Caco-2 (cell line): ENCODE results near the gene TTC28. TPM values are rescaled to one million over a fixed set of nuclear protein-coding genes. Genes with fewer than 3 reads are reported as not detected.
"Not testable (repeated sequence)": the region's sequence is repeated elsewhere in the genome, so short reads cannot be mapped to it uniquely, and the experiment has no call there.

Experiments used
- BruUV-seq: library from RNA; stranded (reverse); fragments of 400-500 nt; replicated peaks from 2 replicates; lab custom pipeline; 2021; lab: Mats Ljungman, UMichigan
- CTCF ChIA-PET: fragments of 300-600 bp; sonication (Branson Sonifier 250); formaldehyde crosslinking; loops from one replicate; lab custom pipeline; 2022; ENCODE audit warnings: antibody characterized with exemption; lab: Charles Lee
- POLR2A ChIA-PET: fragments of 300-600 bp; sonication (Branson Sonifier 250); formaldehyde crosslinking; loops from one replicate; lab custom pipeline; 2022; ENCODE audit warnings: antibody characterized with exemption; lab: Charles Lee
- DNase-seq, 2 experiments: peaks; one replicate each; pipeline versions ENCODE4 v3.0.0 to v3.0.0-alpha.2; 2020 to 2022
- H3K27me3 ChIP-seq: replicated peaks from 2 replicates; pipeline ENCODE4 v1.6.0; 2011; ENCODE audit warnings: low read length; ENCODE audit not compliant: control insufficient read depth, insufficient read depth
- H3K36me3 ChIP-seq: 2 replicates; pipeline ENCODE4 v1.5.1; 2011; ENCODE audit warnings: low read length; ENCODE audit not compliant: control insufficient read depth, insufficient read depth
- H3K4me1 ChIP-seq: fragments of 250-450 bp; sonication (Bioruptor Pico); 2 replicates; pipeline ENCODE4 v1.5.1; 2020; ENCODE audit warnings: mild to moderate bottlenecking
- H3K4me3 ChIP-seq: 2 replicates; pipeline ENCODE4 v1.5.1; 2011; ENCODE audit warnings: low read depth, mild to moderate bottlenecking, control low read depth, low read length
- H3K9me3 ChIP-seq: fragments of 250-450 bp; sonication (Bioruptor Pico); 2 replicates; pipeline ENCODE4 v1.5.1; 2020; ENCODE audit warnings: mild to moderate bottlenecking, moderate library complexity
- H3K27ac Mint-ChIP-seq: one replicate; pipeline ENCODE4 v1.8.0; 2022; ENCODE audit warnings: mixed read lengths; ENCODE audit not compliant: unreplicated experiment
- H3K27me3 Mint-ChIP-seq: one replicate; pipeline ENCODE4 v1.8.0; 2022; ENCODE audit warnings: mixed read lengths; ENCODE audit not compliant: insufficient read depth, unreplicated experiment
- H3K36me3 Mint-ChIP-seq: one replicate; pipeline ENCODE4 v1.8.0; 2022; ENCODE audit warnings: mild to moderate bottlenecking, mixed read lengths; ENCODE audit not compliant: insufficient read depth, unreplicated experiment
- H3K4me1 Mint-ChIP-seq: one replicate; pipeline ENCODE4 v1.8.0; 2022; ENCODE audit warnings: low read depth, mixed read lengths; ENCODE audit not compliant: unreplicated experiment
- H3K4me3 Mint-ChIP-seq: one replicate; pipeline ENCODE4 v1.8.0; 2022; ENCODE audit warnings: mild to moderate bottlenecking, moderate library complexity, mixed read lengths; ENCODE audit not compliant: unreplicated experiment
- H3K9me3 Mint-ChIP-seq: one replicate; pipeline ENCODE4 v1.8.0; 2022; ENCODE audit warnings: mixed read lengths; ENCODE audit not compliant: unreplicated experiment
- intact Hi-C: fragments of 100-400 bp; cut with micrococcal nuclease; formaldehyde crosslinking; loops from one replicate; pipeline ENCODE4 v1.10.0; 2022; ENCODE audit not compliant: unreplicated experiment
- total RNA-seq: library from RNA; stranded (reverse); gene quantifications from 2 replicates; pipeline ENCODE4 v1.2.3, GENCODE V29; 2022
- TF ChIP-seq, protein P1 (sequence below), 2 experiments: fragments of 200-600 bp in 1 of 2; IDR thresholded peaks; 1 replicate in 1 of 2; 2 replicates in 1 of 2; pipeline versions ENCODE4 v1.5.1 to v1.8.0; 2011 to 2022; ENCODE audit warnings: antibody characterized with exemption in 1 of 2, control low read depth in 1 of 2, inconsistent platforms in 1 of 2, low read depth in 1 of 2, low read length in 1 of 2, mild to moderate bottlenecking in 1 of 2, moderate library complexity in 1 of 2; ENCODE audit not compliant: insufficient read depth in 1 of 2, severe bottlenecking in 1 of 2, unreplicated experiment in 1 of 2

The TTC28 gene
- total RNA-seq, 1 experiment from 2014 or later = 12.0 TPM

DNA sequence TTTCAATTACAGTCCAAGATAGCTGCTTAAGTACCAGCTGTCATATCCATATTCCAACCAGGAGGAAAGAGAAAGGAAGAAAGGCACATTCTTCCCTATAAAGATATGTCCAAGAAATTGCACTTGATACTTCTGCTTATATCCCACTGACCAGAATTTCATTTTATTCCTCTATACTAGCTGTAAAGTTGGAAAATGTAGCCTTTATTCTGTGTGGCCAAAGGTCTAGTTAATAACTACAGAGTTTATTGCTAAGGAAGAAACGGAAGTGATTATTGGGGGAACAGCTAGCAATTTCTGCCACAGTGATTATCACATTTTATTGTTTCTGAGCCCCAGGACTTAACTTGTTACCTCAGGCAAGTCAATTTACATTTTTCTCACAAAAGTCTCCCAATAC, 213.8 kb downstream of the TTC28 start:
- no peaks in the 10 kb centered on the region for H3K4me1 ChIP-seq
- H3K4me3 ChIP-seq = no peak overlapping the region
- ChIA-PET CTCF (no interaction called here), POLR2A (no interaction called here)
- no peaks in the 10 kb centered on the region for H3K36me3 Mint-ChIP-seq
- no peaks in the 10 kb centered on the region for H3K36me3 ChIP-seq
- H3K9me3 ChIP-seq = no peaks in the 10 kb centered on the region
- intact Hi-C loops = no loop called here
- no peak for DNase-seq
- H3K27me3 Mint-ChIP-seq = peaks cover 3% of the 10 kb centered on the region
- H3K4me3 Mint-ChIP-seq = no peak overlapping the region
- BruUV-seq = no TSS peak
- H3K27me3 ChIP-seq = no peaks in the 10 kb centered on the region
- peaks cover 7% of the 10 kb centered on the region for H3K4me1 Mint-ChIP-seq
- TF ChIP-seq, protein P1, sequence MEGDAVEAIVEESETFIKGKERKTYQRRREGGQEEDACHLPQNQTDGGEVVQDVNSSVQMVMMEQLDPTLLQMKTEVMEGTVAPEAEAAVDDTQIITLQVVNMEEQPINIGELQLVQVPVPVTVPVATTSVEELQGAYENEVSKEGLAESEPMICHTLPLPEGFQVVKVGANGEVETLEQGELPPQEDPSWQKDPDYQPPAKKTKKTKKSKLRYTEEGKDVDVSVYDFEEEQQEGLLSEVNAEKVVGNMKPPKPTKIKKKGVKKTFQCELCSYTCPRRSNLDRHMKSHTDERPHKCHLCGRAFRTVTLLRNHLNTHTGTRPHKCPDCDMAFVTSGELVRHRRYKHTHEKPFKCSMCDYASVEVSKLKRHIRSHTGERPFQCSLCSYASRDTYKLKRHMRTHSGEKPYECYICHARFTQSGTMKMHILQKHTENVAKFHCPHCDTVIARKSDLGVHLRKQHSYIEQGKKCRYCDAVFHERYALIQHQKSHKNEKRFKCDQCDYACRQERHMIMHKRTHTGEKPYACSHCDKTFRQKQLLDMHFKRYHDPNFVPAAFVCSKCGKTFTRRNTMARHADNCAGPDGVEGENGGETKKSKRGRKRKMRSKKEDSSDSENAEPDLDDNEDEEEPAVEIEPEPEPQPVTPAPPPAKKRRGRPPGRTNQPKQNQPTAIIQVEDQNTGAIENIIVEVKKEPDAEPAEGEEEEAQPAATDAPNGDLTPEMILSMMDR (IDR thresholded peaks at IDR 0.05; ENCODE audit: insufficient read depth in 1 of 2, low read depth in 1 of 2, low read length in 1 of 2, severe bottlenecking in 1 of 2, unreplicated experiment in 1 of 2) = no peak
- peaks cover 9% of the 10 kb centered on the region for H3K9me3 Mint-ChIP-seq
- H3K27ac Mint-ChIP-seq = no peak overlapping the region

DNA sequence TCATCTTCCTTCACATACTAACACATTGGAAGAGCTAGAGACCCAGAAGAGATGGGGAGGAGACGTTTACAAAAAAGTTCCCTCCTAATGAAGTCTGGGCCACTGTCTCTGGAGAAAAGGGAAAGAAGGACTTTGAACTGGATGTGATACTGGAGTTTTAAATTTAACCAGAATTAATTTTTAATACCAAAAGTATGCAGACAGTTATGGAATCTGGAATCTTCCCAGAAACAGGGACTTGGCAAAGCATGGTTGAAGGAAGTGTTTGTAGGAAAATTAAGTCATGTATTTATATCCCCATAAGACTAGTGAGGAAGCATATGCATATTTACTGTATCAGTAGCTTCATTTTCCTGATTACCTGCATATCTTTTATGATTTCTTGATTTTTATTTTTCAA, 215.5 kb downstream of the TTC28 start:
- no peak for DNase-seq
- Histone ChIP-seq H3K4me3 (no peak overlapping the region), H3K36me3 (no peaks in the 10 kb centered on the region), H3K27me3 (no peaks in the 10 kb centered on the region), H3K9me3 (no peaks in the 10 kb centered on the region), H3K4me1 (no peaks in the 10 kb centered on the region)
- peaks cover 19% of the 10 kb centered on the region for H3K4me1 Mint-ChIP-seq
- TF ChIP-seq, protein P1 (IDR thresholded peaks at IDR 0.05; ENCODE audit: insufficient read depth in 1 of 2, low read depth in 1 of 2, low read length in 1 of 2, severe bottlenecking in 1 of 2, unreplicated experiment in 1 of 2) = no peak
- intact Hi-C loops = no loop called here
- H3K36me3 Mint-ChIP-seq = no peaks in the 10 kb centered on the region
- POLR2A ChIA-PET = no interaction called here
- peaks cover 3% of the 10 kb centered on the region for H3K27me3 Mint-ChIP-seq
- CTCF ChIA-PET = no interaction called here
- BruUV-seq = no TSS peak
- peaks cover 9% of the 10 kb centered on the region for H3K9me3 Mint-ChIP-seq
- no peak overlapping the region for H3K4me3 Mint-ChIP-seq
- no peak overlapping the region for H3K27ac Mint-ChIP-seq

DNA sequence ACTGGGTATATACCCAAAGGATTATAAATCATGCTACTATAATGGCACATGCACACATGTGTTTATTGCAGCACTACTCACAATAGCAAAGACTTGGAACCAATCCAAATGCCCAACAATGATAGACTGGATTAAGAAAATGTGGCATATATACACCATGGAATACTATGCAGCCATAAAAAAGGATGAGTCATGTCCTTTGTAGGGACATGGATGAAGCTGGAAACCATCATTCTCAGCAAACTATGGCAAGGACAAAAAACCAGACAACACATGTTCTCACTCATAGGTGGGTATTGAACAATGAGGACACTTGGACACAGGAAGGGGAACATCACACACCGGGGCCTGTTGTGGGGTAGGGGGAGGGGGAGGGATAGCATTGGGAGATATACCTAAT, 216.2 kb downstream of the TTC28 start:
- POLR2A ChIA-PET, H3K4me3 Mint-ChIP-seq, H3K27me3 Mint-ChIP-seq, H3K36me3 Mint-ChIP-seq, H3K36me3 ChIP-seq, H3K4me3 ChIP-seq, H3K9me3 Mint-ChIP-seq, H3K4me1 ChIP-seq, DNase-seq, H3K27ac Mint-ChIP-seq, BruUV-seq, intact Hi-C loops, H3K27me3 ChIP-seq, H3K9me3 ChIP-seq: not testable (repeated sequence)
- H3K4me1 Mint-ChIP-seq = peaks cover 19% of the 10 kb centered on the region
- CTCF ChIA-PET = interaction anchor here (0.6 kb wide), 1 partner anchor 591 kb away, joined by 6 read pairs; no protein-coding TSS in a partner anchor

GRCh38 chr22:28462901-28463300, 216.7 kb downstream of the TTC28 start:
- no peak for DNase-seq
- ChIA-PET CTCF (interaction anchor here (0.6 kb wide), 1 partner anchor 591 kb away, joined by 6 read pairs; no protein-coding TSS in a partner anchor), POLR2A (no interaction called here)
- H3K9me3 Mint-ChIP-seq = peaks cover 9% of the 10 kb centered on the region
- Histone ChIP-seq H3K4me3 (no peak overlapping the region), H3K27me3 (no peaks in the 10 kb centered on the region), H3K9me3 (no peaks in the 10 kb centered on the region), H3K4me1 (no peaks in the 10 kb centered on the region), H3K36me3 (no peaks in the 10 kb centered on the region)
- H3K4me3 Mint-ChIP-seq = no peak overlapping the region
- H3K4me1 Mint-ChIP-seq = peaks cover 19% of the 10 kb centered on the region
- no peak overlapping the region for H3K27ac Mint-ChIP-seq
- intact Hi-C loops = no loop called here
- BruUV-seq = no TSS peak
- H3K27me3 Mint-ChIP-seq = no peaks in the 10 kb centered on the region
- H3K36me3 Mint-ChIP-seq = no peaks in the 10 kb centered on the region
- TF ChIP-seq, protein P1 (IDR thresholded peaks at IDR 0.05; ENCODE audit: insufficient read depth in 1 of 2, low read depth in 1 of 2, low read length in 1 of 2, severe bottlenecking in 1 of 2, unreplicated experiment in 1 of 2) = no peak
